Activated CD8-positive, alpha-beta memory T cell treated with anti-CD3 and anti-CD28 coated beads for 24 hours (primary cell): Measurements from ENCODE around the gene ING5.
"Not testable (repeated sequence)": the region's sequence is repeated elsewhere in the genome, so short reads cannot be mapped to it uniquely, and the experiment has no call there.

Source experiments
- DNase-seq: peaks from one replicate; pipeline ENCODE4 v3.0.0-alpha.2; 2020

Gene ING5

DNA sequence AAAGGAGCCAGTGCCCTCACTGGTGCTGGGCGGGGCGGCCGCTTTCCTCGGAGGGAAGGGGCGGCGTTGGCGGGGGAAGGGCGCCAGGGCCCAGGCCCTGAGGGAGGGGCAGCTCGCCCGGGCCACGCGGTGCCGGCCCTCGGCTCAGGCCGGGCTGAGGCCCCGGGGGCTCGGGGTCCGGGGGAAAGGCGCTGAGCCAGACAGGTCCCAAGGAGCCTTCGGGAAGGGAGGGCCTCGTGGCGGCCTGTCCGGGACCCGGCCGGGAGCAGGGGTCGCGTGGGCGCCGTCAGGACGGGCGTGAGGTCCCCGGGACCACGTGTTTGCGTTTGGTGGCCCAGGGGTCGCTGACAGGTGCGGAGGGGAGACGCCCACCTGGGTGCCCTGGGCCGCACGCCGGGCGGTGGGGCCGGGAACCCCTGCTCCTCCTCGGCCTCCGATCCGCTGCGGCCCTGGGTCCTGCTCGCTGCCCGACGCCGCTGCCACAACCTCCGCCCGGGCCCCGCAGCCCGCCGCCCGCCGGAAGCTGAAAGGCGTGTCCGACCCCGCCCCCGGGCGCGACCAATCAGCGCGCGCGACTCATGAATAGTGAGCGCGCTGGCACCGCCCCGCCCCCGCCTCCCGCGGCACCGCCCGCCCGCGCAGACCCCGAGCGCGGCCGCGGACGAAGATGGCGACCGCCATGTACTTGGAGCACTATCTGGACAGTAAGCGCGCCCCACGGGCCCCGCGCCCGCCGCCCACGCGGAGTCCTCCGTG lies at the start of gene ING5:
Gene ING5, plus strand, starts transcription at position 641 of the 756 bp plus-strand sequence. Its CDS starts 27 bp downstream, at position 668.
- DNase-seq, result peak; percentile 99

- DNase-seq, result no peak
Measured at GRCh38 chr2:241652142-241652541, 49.7 kb upstream of the ING5 start.

GRCh38 chr2:241652722-241653121 lies 49.1 kb upstream of the ING5 start:
- DNase-seq, result no peak

DNA sequence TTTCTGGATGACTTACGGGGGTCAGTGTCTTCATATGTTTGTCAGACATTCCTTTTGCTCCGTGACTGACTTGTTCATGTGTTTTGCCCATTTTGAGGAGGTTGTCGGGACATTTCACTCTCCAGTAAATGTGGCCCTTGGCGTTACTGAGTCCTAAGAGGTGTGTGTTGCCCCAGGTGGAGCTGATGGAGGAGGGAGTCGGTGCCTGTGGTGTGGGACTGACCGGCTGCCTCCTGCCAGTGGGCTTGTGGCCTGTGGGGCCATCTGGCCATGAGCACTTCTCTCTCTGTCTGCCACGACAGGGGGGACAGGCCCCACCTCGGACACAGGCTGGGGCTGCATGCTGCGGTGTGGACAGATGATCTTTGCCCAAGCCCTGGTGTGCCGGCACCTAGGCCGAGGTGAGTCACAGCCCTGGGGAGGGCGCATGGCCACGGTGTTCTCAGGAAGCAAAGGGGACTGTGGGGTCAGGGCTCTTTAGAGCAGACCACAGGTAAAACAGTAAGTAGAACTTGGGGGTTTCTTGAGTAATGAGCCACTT lies 48.6 kb upstream of the ING5 start:
- DNase-seq, result no peak

DNA sequence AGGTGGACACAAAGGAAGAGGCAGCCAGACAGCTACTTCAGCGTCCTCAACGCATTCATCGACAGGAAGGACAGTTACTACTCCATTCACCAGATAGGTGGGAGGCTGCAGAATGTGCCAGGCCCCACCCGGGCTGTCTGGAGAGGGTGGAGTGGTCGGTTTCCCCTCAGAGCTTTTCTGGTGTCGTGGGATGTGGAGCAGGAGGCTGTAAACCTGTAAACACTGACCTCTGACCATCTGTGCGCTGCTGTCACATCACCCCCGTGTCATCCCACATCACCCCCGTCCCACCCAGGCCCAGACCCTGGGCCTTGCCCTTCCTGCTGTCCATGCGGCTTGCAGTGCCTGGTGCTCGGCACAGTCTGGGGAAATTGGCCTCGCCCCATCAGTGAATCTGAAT lies 47.3 kb upstream of the ING5 start:
- DNase-seq, result no peak

GRCh38 chr2:241655516-241656189 lies 46.2 kb upstream of the ING5 start:
- no peak for DNase-seq

DNA sequence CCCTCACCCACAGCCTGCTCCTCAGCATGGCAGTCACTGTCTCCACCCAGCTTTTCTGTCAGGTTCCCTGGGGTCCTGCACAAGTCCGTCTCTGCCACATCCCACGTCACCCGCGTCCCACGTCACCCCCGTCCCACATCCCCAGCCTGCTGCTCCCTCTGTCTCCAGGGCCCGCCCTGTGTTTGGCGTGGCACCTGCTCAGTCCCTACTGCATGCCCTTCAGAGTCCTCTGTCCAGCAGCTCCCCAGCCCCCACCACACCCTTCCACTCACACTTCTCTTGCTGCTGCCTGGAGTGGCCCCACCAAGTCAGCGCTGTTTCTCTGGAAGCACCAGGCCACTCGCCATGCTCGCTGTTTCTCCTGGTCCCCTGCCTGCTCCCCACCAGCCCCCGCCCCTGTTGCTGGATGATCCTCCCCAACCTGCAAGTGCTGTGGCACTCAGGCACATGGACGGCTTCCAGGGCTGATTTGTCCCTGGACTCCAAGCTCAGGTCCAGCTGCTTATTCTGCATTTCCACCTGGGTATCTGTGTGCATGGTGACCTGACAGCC lies 45.6 kb upstream of the ING5 start:
- no peak for DNase-seq

- no peak for DNase-seq
Measured at GRCh38 chr2:241657786-241658254, 44.0 kb upstream of the ING5 start.

DNA sequence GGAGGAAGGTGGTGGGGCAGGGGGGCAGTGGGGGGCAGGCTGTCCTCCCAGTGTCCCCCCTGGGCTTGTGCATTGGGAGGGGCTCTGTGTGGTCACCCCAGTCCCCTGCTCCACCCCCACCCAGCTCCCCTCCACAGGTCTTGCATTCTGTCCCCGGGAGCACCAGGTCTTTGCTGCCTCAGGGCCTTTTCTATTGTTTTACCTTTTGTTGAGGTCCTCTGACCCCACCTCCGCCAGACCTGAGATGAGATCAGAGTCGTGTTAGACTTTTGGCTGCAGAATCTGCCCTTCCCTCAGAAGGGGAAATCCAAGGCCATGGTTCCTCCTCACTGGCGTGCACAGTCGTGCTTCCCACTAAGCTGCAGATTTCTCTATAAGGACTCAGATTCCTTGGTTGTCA lies 43.5 kb upstream of the ING5 start:
- DNase-seq, result no peak

DNA sequence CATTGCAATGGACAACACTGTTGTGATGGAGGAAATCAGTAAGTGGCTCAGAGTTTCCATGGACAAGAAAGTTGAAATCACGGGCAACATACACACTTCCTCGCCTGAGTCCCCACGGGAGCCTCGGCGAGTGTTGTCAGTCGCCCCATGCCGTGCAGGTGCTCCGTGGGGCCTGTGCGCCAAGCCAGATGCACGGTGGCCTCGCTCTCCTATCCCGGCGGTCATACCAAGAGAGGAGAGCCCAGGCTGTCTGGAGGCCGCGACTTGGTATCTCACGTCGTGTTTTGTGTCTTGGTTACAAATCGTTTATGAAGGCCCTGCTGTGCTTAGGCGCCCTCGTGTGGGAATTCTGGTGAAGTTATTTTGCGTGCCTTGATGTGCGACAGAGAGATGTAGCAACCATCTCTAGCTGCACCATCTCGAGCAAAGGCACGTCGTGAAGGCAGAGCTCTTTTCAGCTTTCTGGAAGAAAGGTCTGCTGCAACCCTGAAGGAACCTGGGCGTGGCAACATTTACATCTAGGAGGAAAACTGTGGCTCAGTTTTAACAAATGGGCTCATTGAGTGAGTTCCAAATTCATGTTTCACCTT lies 42.6 kb upstream of the ING5 start:
- DNase-seq, result peak; percentile 66

- no peak for DNase-seq
Measured at GRCh38 chr2:241660593-241661213, 41.1 kb upstream of the ING5 start.

DNA sequence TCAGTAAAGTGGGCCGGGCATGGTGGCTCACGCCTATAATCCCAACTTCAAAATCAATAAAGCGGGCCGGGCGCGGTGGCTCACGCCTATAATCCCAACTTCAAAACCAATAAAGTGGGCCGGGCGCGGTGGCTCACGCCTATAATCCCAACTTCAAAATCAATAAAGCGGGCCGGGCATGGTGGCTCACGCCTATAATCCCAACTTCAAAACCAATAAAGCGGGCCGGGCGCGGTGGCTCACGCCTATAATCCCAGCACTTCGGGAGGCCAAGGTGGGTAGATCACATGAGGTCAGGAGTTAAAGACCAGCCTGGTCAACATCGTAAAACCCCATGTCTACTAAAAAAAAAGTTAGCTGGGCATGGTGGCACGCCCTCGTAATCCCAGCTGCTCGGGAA lies 39.1 kb upstream of the ING5 start:
- not testable (repeated sequence) for DNase-seq

DNA sequence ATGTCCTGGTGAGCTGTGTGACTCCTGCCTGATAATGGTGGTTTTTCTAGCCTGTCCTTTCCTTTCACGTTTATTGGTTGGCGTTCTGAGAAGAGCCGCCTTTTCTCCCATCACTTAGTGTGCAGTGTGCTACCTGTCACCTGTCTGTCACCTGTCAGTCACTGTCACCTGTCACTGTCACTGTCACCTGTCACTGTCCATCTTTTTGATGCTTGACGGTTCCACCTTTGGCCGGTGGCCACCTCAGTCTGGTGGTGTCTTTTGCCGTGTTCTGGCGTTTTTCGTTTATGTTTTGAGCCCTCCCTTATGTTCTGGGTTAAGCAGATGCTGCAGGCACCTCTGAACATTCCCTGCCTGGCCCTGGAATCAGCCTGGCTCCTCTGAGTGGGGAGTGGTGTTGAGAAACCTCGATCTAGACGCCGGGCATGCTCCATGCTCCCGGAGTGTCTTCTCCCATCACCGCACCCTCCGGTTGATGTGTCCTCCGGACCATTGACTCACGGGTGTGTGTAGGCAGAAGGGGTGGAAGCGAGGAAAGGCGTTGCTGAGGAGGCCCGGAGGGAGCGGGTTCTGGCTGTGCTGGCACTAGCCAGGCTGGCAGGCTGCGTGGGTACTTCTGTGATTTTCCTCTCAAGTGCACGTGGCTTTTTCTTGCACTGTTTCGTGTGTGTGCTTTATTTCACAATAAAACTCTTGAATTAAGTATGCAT lies 36.0 kb upstream of the ING5 start:
- no peak for DNase-seq

DNA sequence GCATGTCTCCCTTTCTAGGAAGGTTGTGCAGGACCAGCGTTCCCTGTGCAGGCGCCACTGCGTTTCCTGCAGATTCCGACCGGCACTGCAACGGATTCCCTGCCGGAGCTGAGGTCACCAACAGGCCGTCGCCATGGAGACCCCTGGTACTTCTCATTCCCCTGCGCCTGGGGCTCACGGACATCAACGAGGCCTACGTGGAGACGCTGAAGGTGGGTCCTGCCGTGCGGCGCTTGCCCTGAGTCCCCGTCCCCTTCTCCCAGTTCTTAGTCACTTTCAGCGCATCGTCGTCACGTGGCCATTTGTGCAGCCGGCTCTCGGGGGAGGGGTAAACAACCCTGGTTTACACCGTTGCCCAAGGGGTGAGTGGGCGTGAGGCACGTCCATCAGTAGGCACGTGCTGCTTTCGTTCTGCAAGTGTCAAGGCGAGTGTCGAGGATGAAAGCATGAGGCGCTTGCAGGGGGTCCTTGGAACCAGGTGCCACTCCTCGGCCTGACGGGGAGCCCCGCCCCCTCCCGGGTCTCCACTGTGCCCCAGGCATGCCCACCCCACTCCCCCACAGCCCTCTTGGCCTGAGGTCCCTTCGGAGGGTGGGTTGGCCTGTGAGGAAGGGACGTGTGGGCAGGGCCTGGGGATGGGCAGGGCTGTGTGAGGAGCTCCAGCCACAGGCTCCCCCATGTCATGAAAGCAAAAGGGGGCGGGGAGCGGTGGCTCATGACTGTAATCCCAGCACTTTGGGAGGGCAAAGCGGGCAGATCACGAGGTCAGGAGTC lies 35.0 kb upstream of the ING5 start:
- no peak for DNase-seq

DNA sequence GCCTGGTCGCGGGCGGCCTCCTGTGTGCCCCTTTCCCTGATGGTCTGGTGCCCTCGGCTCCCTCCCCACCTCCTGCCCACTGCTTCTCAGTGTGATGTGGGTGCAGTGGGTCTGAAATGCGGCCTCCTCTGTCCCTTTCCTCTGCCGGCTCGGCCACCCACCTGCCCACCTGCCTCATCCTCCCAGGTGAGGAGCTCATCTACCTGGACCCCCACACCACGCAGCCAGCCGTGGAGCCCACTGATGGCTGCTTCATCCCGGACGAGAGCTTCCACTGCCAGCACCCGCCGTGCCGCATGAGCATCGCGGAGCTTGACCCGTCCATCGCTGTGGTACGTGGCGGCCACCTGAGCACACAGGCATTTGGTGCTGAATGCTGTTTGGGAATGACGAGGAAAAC lies 33.5 kb upstream of the ING5 start:
- no peak for DNase-seq

GRCh38 chr2:241668839-241669238 lies 33.0 kb upstream of the ING5 start:
- DNase-seq, result no peak

- no peak for DNase-seq
Measured at GRCh38 chr2:241670333-241671110, 31.3 kb upstream of the ING5 start.

- no peak for DNase-seq
Measured at GRCh38 chr2:241671457-241672240, 30.2 kb upstream of the ING5 start.

DNA sequence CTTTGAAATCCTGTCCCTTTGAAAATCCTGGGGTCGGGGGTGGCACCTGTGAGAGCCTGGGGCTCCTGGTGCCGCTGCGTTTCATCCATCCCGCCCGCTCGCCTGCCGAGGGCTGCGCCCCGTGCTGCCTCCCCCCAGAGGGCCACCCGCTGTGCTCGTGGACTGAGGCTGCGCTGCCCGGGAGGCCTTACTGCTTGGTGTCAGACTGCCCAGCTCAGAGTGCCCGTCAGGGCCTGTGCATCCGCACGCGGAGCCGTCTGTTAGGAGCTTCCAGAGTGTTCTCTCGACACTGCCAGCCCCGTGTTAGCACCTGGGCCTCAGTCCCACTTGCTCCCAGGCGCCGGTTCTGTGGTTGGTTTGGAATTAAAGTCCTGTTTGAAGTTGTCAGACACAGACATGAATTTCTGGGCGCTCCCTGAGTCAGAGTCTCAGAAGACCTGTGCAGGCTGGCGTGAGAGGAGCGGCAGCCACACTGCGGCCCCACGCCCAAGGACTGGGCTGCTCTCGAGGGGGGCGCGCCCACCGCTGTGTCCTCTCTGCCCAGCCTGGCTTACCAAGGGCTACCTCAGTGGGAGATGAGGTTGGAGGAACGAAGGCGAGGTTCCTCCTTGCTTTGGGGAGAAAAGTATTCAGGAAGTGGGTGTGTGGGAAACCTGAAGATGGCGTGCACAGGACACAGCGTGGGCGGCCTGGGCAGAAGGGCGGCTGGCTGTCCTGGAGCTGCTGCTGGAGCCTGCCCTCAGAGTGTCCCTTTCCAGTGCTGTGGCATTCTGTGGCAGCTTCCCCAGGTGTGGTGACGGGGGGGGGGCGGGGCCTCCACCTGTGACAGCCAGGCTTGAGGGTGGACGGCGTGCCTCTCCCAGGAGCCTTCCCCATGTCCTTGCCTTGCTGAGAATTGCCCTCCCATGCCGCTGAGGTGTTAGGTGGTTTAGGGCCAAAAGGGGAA lies 29.3 kb upstream of the ING5 start:
- DNase-seq, result no peak
